ENCODE measurements around the gene PIPOX. TPM values are rescaled to one million over a fixed set of nuclear protein-coding genes. Genes with fewer than 3 reads are reported as not detected.

The PIPOX gene
- total and polyA plus RNA-seq, 2 of the 8 experiments (the other 6 are each of a cell fraction or from before 2014, with no cell fraction given) = 57.2 to 99.6 TPM

GRCh38 chr17:29060475-29060874, 17.5 kb downstream of the PIPOX start:
- Histone ChIP-seq H3K23ac (ENCODE audit: insufficient read length) (no peak overlapping the region), H3K36me3 (ENCODE audit: control insufficient read depth in 2 of 4, insufficient read depth in 4 of 4, low read length in 3 of 4) (peaks cover 0 to 3% (median under 1%) of the 10 kb centered on the region in 4 experiments; a peak in 2 of 8 replicates), H3K79me2 (ENCODE audit: control insufficient read depth in 1 of 2, insufficient read depth in 2 of 2, low read length in 2 of 2) (no peaks in the 10 kb centered on the region), H3K27me3 (replicated peaks in 1 of 4; ENCODE audit: control insufficient read depth in 3 of 4, extremely low read depth in 1 of 4, insufficient read depth in 3 of 4, low read length in 3 of 4) (no peaks in the 10 kb centered on the region), H3K27ac (ENCODE audit: low read depth, low read length) (no peak overlapping the region), H2BK15ac (ENCODE audit: low read length) (peak overlapping the region; percentile 81; the same call in 1 of the 2 replicates), H2BK5ac (ENCODE audit: low read depth, low read length) (peak overlapping the region; percentile 77), H3K4me1 (replicated peaks in 1 of 4; ENCODE audit: control insufficient read depth in 3 of 4, insufficient read depth in 4 of 4, low read length in 3 of 4) (peaks cover 9 to 23% (median 17%) of the 10 kb centered on the region in 4 experiments), H4K5ac (ENCODE audit: insufficient read length, low read depth, low read length) (no peak overlapping the region), H3K23me2 (ENCODE audit: low read depth, low read length) (no peaks in the 10 kb centered on the region), H2AFZ (ENCODE audit: low read length) (no peak overlapping the region), H4K20me1 (replicated peaks in 1 of 2; ENCODE audit: control insufficient read depth in 1 of 2, insufficient read depth in 2 of 2, low read length in 2 of 2) (no peaks in the 10 kb centered on the region), H3K79me1 (ENCODE audit: low read depth, low read length) (no peaks in the 10 kb centered on the region), H3K9ac (replicated peaks in 1 of 4; ENCODE audit: extremely low read depth in 1 of 4, low read depth in 3 of 4, low read length in 3 of 4) (no peak overlapping the region), H2BK12ac (ENCODE audit: low read depth, low read length) (0 out of 2 replicates have a peak overlapping the region, but pooled peaks have one; percentile 68), H3K4me2 (ENCODE audit: insufficient read depth in 1 of 2, low read depth in 2 of 2, low read length in 2 of 2) (peak overlapping the region; percentile 23 to 39; a peak in 1 of 4 replicates), H3K9me3 (ENCODE audit: insufficient read depth in 2 of 2, low read depth in 1 of 2, low read length in 1 of 2) (no peaks in the 10 kb centered on the region), H3K4ac (replicated peaks; ENCODE audit: insufficient read length, low read depth, low read length) (no peak overlapping the region), H2BK120ac (replicated peaks; ENCODE audit: low read depth, low read length) (no peak overlapping the region), H3K4me3 (ENCODE audit: extremely low read depth in 1 of 4, insufficient read depth in 2 of 4, low read depth in 3 of 4, low read length in 4 of 4) (no peak overlapping the region), H4K8ac (ENCODE audit: extremely low read depth, insufficient read depth, low read length) (no peak overlapping the region), H2AK5ac (ENCODE audit: low read depth, low read length) (peak overlapping the region; percentile 86; the same call in 1 of the 2 replicates), H3K14ac (ENCODE audit: insufficient read length) (no peak overlapping the region), H2BK20ac (ENCODE audit: low read length) (peak overlapping the region; percentile 86), H3K56ac (replicated peaks; ENCODE audit: insufficient read length, low read depth, low read length) (no peak overlapping the region), H3K18ac (ENCODE audit: extremely low read depth, low read length) (peak overlapping the region; percentile 71), H4K91ac (replicated peaks; ENCODE audit: insufficient read length, low read length) (peak overlapping the region; percentile 51)
- ChIA-PET CTCF (ENCODE audit: partially characterized antibody) (interaction anchor here (0.6 to 1.5 kb wide), 5 partner anchors 10 to 116 kb away, joined by 3 to 5 read pairs (median 5); no protein-coding TSS in a partner anchor), POLR2A (ENCODE audit: partially characterized antibody) (interaction anchor here (1.0 to 2.0 kb wide), 5 partner anchors 12 to 95 kb away, joined by 3 to 8 read pairs (median 5); partner anchors contain the start of gene PIPOX)
- FAIRE-seq (no peak), DNase-seq (ENCODE audit: low read depth in 1 of 2, low spot score in 2 of 2) (no peak)
- 77% methylated on average over 4 of the region's 6 CpGs; no CpG with 5 or more reads in 1 of the 2 experiments for WGBS, 2 experiments (ENCODE audit: extremely low coverage in 1 of 2, insufficient coverage in 1 of 2, insufficient read length in 1 of 2, insufficient replicate concordance in 2 of 2, low coverage in 1 of 2, low lambda C conversion rate in 2 of 2, missing lambda C conversion rate in 1 of 2)
- TF ChIP-seq RFX5 (IDR thresholded peaks at IDR 0.05; ENCODE audit: borderline replicate concordance, low read depth, low read length) (no peak), KDM4A (IDR thresholded peaks at IDR 0.05; ENCODE audit: low read depth, low read length, severe bottlenecking) (no peak), TAF1 (IDR thresholded peaks at IDR 0.05; ENCODE audit: low read depth, low read length) (no peak), KDM1A (IDR thresholded peaks at IDR 0.05; ENCODE audit: borderline replicate concordance, low read length) (no peak), CBX5 (IDR thresholded peaks at IDR 0.05; ENCODE audit: low read depth, low read length) (no peak), SP1 (IDR thresholded peaks at IDR 0.05; ENCODE audit: low read depth, low read length) (no peak), RBBP5 (IDR thresholded peaks at IDR 0.05; ENCODE audit: borderline replicate concordance, low read depth, low read length) (no peak), GABPA (IDR thresholded peaks at IDR 0.05; ENCODE audit: borderline replicate concordance, insufficient read depth, low read length) (no peak), MAFK (IDR thresholded peaks at IDR 0.05; ENCODE audit: low read depth, low read length) (no peak), JUND (IDR thresholded peaks at IDR 0.05; ENCODE audit: low read length) (no peak), TCF12 (IDR thresholded peaks at IDR 0.05; ENCODE audit: low read depth, low read length) (no peak), BCL11A (IDR thresholded peaks at IDR 0.05; ENCODE audit: low read depth in 2 of 2, low read length in 2 of 2) (no peak), NRF1 (IDR thresholded peaks at IDR 0.05; ENCODE audit: low read depth, low read length) (no peak), KDM5A (IDR thresholded peaks at IDR 0.05; ENCODE audit: low read length) (no peak), CHD2 (IDR thresholded peaks at IDR 0.05; ENCODE audit: low read length) (no peak)
